A204.1 (cell line): ENCODE measurements around the gene BRINP3.
"Not testable (repeated sequence)": the region's sequence is repeated elsewhere in the genome, so short reads cannot be mapped to it uniquely, and the experiment has no call there.

Experiments used
- FAIRE-seq: peaks from 2 replicates; lab custom pipeline; 2012; peaks lifted over from hg19 to GRCh38; lab: Jason Lieb, UNC

The BRINP3 gene

DNA sequence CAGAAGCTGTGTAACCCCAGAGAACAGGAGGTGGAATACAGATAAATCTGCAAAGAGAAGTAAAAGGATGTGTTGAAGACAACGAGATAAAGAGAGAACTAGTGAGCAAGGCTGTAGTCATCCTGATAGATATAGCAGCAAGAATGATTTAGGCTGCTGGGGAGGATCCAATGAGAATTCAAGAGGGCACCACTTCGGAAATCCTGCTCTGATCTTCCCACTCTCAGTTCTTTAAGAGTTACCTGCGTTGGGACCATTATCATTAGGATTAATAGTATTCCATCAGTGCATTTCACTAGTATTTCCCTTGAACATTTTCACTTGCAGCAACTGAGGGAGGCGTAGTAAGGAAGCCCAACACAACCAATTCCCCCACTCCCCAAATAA lies at the start of gene BRINP3:
Gene BRINP3 (minus strand): TSS at position 103 of the 387 bp plus-strand sequence.
- no peak for FAIRE-seq

DNA sequence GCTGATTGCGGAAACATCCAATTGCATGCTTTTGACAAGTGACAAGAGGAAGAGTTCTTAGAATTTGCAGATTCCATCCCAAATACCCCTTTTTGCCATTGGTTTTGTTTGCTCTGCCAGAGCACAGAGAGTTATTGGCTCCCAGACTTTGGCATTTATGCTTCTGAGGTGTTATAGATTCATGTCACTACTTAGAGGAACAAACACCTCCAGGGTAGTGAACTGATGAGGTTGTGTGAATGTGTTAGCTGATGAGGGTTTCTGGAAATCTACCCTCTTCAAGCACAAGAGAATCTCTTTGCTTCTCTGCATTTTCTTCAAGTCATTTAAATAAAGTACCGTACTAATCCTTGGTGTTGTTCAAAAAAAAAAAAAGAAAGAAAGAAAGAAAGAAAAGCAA lies 33.9 kb upstream of the BRINP3 start:
- FAIRE-seq: no peak

DNA sequence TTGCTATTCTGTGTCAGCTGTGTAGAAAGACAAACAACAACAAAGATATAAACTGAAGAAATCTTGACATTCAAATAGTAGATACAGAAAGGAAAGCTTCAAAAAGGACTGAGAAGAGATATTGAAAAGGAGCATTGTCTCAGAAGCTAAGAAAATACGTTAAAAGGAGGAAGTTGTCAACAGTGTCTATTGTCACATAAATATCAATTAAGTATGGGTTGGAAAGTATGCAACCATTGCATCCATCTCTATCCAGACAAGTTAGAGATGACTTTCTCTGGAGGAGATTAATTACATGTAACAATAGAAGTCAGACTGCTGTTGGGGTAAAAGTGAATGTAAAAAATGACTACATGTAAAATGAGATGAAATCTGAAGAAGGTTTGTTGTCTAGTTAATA lies 29.7 kb upstream of the BRINP3 start:
- no peak for FAIRE-seq

DNA sequence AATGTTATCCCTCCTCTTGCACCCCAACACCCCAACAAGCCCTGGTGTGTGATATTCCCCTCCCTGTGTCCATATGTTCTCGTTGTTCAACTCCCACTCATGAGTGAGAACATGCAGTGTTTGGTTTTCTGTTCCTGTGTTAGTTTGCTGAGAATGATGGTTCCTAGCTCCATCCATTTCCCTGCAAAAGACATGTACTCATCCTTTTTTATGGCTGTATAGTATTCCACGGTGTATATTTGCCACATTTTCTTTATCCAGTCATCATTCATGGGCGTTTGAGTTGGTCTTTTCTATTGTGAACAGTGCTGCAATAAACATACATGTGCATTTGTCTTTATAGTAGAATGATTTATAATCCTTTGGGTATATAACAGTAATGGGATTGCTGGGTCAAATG lies 26.9 kb upstream of the BRINP3 start:
- FAIRE-seq: not testable (repeated sequence)

DNA sequence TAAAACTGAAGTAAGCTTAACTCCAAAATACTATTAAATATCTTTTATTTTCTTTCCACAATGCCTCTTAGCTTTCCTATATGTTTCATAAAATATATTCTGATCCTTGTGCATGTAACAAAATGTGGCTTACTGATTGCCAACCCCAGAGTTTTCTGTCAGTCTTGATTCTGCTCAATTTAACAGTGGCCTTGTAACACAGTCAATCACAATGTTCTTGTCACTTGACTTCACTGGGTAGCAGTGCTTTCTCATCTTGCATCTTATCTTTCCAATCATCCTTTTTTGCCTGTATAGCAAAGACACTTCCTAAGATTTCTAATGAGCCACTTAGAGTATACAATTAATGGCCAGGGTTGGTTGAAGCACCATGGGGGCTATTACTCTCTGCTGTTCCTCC lies 19.9 kb upstream of the BRINP3 start:
- no peak for FAIRE-seq

DNA sequence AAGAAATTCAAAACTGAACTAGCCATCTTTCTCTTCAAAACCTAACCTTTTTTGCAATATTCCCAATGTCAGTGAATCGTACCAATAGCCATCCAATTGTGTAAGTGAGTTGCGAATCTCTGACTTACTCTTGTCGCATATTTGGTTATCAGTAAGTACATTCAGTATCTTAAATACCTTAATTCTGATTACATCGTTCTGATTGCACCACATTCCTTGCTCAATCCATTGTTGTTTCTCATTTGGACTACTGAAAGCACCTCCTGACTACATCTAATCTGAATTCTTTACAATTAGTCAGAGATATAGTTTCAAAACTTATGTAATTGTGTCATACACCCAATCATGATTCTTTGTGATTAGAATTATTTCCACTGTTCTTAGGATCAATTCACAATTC lies 16.8 kb upstream of the BRINP3 start:
- FAIRE-seq: no peak

DNA sequence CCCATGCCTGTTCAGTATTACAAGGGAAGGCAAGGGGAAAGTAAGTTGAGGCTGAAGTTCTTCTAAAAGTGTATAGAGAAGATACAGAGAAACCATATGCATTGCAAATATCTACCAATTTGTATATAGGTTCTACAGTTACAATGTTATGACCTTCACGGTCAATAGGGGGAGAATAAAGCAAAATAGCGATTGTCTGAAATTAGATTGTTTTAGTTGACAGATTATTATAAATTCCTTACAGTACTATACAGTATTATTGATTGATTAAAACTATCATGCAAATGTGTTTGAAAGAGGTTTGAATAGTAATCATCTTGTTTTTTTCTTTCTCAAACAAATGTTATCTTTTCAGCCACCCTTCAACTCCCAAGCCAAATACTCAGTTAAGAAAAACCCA lies 13.7 kb upstream of the BRINP3 start:
- FAIRE-seq: no peak

DNA sequence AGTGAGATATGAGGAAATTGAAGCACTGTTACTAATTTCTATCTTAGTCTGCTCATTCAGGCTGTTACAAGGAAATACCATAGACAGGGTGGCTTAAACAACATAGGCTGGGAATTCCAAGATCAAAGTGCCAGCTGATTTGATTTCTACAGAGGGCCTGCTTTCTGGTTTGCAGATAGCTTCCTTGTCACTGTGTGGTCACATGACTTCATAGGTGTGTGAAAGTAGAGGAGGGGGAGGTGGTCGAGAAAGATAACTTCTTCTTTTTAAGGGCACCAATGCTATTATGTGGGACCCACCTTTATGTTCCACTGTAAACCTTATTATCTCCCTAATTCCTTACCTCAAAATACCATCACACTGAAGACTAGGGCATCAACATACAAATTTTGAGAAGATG lies 6.4 kb upstream of the BRINP3 start:
- FAIRE-seq: no peak

DNA sequence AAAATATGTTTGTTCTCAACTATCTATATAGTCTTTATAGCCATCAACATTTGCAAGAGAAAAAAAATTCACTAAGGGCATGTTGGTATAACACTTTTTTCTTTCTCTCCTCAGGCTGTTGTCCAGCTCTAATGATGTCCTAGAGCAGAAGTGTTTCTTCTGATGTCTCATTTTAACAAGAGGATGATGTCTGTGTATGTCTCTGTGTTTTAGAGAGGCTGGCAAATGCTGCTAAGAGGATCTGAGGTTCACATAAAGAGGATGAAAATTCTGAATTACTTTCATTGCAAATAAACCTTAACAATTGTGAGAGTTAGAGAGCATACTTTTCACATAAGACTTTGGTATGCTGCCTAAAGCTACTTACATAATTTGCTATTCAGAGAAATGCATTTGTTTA lies 2.6 kb upstream of the BRINP3 start:
- FAIRE-seq: no peak

DNA sequence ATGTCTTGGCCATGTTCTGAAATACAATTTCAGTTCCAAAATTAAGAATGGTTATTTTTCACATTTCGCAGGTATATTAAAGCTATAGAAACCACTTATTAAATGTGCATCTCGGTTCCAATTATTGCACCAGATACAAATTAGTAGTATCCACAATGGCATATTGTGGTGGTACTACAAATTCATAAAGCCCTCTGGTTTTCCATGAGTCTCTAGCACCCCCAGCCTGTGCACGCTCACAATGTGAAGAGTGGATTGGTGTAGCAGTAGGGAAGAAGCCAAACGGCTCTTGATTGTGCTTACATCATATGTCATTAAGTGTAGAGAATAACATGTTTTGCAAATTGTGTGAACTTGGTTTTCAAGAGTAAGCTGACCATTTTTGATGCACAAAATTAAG lies 1.9 kb upstream of the BRINP3 start:
- FAIRE-seq: no peak

DNA sequence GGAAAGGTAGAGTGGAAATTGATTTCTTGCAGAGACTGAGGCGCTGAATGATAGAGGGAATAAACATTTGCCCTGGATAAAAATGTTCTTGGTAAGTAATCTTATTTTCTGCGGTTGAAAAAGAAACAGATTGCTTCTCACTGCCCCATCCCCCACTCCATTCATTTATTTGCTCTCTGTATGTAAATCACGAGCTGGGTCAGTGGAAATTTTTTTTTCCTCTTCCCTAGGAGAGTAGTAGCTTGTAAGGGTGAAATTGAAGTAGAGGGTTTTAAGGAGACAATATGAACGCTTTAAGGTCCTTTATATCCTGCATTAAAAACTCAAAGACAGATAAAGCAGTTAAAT lies 1.4 kb upstream of the BRINP3 start:
- no peak for FAIRE-seq

DNA sequence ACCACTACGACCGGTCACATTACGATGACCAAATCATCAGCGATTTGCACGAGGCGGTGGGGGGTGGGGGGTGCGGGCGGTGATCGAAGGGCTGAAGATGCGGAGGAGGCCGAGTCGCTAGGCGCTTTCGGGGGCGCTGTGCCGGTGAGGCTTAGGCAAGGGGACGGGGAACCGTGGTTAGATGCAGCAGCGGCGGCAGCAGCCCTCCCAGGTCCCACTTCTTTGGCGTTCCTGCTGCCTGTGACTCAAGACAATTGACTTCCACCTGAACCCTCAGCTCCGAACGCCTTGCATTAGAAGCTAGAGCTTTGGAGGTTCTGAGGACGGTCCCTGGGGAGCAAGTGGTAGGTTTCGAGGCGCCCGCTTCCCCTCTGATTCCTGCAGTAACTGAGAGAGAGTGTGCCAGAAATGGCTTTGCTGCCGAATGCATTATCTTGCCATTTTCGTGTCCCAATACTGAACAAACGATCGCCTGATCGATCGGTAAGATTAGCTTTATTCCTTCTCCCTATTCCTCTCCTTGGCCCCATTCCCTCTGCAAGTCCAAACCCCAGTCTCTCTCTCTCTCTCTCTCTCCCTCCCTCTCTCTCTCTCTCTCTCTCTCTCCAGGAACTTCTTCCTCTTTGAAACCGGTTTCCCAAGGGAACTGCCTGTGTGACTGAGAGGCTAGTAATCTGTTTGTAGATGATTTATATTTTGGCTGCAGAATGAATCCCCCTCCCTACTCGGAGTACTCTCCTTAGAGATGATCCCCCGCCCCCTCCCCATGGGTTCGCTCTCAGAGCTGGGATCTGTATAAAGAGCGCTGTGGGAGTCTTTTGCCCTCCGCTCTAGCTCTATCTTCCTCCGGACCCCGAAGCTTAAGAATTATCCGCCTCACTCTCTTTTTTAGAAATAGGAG lies 735 bp upstream of the BRINP3 start:
- no peak for FAIRE-seq

DNA sequence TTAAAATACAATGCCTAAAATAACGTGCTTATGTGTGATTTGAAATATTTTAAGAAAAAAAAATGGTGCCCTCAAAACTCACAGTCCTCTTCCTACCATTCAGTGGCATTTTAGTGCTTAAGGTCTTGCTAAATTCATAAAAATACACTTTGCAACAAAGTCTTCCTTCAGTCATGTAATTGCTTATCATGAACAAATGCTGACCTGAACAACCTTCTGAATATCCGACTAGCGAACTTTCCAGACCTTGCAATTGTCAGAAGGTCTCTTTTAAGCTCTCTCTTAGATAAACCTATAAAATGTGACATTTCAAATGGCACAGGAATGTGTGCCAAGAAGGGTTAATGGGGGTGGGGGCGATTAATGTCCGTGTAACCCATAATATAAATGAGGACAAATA lies 858 bp downstream of the BRINP3 start:
- FAIRE-seq: no peak

DNA sequence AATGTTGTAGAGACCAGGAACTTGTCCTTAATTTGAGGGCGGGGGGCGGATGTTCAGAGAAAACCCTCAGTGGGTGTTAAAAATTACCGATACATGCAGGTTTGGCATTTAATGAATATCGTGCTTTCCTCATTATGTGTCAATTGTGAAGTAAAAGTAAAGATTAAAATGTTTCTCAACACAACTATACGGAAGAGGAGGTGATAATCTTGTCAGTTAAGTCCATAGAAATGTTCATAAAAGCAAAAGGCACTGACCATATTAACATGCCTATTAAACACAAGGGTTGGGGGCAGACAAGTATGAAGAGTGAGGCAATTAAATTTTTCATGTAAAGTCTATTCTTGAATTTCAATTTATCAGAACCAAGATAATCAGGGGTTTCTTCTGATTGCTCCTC lies 1.3 kb downstream of the BRINP3 start:
- no peak for FAIRE-seq

DNA sequence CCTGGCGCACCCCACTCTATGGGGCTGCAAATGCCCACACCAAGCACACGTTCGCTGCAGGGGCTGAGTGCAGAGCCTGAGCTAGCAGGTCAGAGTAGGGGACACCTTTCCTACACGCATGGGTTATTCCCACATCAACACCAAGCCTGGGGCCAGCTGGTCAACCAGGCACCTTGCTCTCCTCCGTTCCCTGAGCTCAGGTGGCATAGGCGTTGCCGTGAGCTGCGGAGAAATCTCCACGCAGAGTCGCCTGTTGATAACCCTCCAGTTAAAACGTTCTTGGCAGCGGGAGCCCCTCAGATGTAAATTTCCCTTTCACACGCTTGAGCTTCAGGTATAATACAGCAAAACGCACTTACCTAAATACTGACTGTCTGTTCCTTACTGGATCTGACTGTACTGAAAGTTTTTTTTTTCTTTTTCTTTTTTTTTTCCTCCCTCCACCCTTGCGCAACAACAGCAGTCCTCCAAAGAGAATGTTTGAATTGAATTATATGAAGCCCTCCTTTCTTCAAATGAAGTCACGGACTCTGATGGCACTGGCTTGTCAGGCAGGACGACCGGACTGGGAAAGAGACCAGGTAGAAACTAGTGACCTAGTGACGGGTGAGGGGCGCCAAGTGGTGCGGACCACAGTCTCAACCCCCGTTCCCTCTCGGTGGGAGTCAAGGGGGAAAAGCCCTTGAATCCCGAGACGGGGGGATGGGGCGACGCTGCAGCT lies 2.1 kb downstream of the BRINP3 start:
- FAIRE-seq: no peak

DNA sequence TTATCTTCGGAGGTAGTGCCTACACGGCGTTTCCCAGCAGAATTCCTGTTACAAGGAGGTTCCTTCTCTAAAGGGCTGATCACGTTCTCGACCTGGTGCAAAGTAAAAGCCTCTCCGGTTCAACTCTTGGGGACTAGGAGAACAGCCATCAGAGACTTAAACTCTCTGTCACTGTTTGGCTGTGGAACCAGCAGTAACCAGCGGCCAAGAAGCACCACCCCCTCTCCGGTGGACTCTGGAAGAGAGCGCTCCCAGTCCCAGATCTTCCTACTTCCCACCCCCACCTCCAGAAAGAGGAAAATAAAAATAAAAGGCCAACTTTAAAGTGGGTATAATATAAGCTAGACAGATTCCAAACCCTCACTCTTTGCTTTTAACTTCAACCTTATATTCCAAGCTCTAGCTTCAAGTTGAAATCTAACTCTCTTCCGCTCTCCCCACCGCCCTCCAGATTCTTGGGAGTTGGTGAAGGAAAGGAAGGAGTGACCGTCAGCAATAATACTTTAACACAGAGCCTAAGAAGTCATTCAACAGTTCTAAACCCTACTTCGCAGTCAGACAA lies 2.9 kb downstream of the BRINP3 start:
- FAIRE-seq: no peak

DNA sequence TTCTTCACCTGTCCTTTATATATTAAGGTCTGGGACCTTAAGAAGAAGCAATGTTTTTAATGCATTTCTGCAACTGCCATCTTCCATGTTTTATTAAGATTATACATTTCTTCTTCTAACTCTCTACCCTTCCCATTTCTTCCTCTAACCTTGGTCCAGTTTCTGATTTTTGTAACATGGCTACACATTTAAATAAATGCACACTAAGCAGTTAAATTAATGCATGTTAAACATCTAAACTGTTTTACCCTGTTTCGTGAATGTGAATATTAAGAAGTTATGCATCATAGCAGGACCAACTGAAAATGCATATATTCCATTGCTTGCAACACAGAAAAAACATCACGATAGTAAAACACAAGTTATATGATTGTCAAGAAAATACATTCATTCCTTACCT lies 3.7 kb downstream of the BRINP3 start:
- FAIRE-seq: no peak

DNA sequence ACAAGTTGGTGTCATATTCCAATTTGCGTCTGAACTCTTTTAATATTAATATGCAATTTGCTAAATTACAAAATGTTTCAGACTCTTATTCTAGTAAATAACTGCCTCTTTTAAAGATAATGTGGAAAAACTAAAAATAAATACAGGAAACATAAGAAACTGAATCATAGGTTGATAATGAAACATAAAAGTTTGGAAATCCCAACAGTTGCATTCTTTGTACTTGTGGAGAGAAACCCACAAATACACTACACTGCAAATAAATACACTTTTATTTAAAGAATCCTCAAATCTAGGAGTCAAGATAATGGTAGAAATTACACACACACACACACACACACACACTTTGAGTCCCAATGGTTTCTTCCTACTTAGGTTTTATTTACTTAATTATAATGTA lies 5.2 kb downstream of the BRINP3 start:
- FAIRE-seq: peak; percentile 21

DNA sequence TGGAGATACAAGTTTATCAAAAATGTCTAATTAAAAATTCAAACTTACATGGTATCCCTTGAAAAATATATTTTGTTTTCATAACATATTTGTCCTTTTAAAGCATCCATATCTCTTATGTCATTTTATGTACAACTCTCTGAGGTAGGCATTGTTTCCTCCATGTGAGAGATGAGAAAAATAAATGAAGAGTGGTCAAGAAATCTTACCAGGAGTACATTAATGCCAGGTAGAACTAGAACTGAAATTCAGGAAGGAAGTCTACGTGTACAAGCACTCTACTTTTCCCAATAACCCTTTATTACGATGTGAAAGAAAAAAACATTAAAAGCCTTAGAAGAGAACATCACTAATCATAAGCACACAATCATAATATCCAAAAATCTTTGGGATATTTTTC lies 5.6 kb downstream of the BRINP3 start:
- no peak for FAIRE-seq

DNA sequence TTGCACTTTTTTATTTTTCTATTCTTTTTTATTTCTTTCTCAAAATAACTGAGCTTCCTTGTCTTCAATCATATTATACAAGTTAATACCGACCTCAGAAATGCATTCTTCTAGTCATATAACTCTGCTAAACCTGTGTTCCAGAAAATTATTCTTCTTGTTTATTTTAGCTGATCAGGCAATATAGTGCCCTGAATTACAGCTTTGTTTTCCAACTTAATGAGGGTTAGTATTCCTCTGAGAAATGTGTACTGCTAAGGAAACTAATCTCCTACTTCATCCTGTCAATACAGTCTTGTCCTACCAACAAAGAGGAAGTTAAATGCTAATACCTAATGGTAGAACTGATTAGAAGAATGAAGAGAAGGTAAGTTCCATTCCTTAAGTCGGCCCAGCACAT lies 13.0 kb downstream of the BRINP3 start:
- FAIRE-seq: no peak

DNA sequence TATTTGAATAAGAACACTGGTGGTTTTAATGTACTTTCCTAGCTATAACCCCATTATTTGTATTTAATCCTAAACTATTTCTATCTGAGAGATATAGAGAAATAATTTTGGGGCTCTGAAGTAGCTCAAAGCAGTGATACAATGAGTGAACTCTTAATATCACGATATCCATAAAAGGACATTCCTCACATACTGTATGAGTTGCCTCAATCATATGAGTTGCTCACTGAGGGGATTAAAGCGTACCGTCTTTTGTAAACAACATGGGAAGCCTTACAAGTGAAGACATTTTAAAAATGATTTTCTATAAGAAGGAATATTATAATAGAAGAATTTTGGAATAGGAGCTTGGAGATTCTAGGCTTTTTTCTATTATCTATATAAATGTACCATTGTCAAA lies 21.5 kb downstream of the BRINP3 start:
- no peak for FAIRE-seq

DNA sequence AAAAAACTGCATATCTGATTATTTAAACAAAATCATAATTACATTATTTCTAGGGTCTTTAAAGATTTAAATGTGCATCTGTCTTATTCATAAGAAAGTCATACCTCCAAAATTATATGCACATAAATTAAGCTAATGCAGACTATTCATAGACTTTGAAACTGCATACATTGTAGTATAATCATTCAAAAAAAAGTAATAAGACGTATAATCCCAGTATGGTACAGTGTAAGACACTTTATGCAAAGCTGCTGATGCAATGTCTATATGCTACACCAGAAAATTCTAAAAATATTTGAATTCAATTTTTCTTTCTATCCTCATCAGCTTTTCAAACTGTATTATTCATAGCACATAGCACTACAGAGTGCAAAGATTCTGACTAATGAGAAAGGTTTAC lies 22.0 kb downstream of the BRINP3 start:
- no peak for FAIRE-seq

DNA sequence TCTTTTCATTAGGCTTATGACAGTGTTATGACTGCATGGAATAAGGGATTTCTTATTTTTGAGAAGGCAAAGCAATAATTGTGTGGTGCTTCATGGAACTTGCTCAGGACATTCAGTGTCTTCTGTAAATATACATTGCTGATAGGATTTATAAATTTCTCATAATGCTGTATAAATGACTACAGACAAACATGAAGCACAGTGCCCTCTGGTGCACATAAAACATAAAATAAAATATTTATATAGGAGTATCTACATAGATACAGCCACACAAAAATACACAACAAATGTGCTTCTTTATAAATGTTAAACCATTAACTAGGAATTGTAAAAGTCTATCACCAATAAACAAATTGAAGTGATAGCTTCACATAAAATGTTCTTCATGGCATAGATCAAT lies 24.1 kb downstream of the BRINP3 start:
- peak; percentile 89 for FAIRE-seq
